Measurements from ENCODE around the gene BAZ1B.

BAZ1B gene

GRCh38 chr7:73549176-73549575, 27.1 kb upstream of the BAZ1B start:
- Histone ChIP-seq H4K20me1 (ENCODE audit: insufficient read depth, low read length) (no peaks in the 10 kb centered on the region), H3K36me3 (ENCODE audit: insufficient read depth, low read length) (peaks cover 77% of the 10 kb centered on the region), H3K27ac (ENCODE audit: low read depth, low read length, poor library complexity, severe bottlenecking) (no peak overlapping the region), H3F3A (ENCODE audit: insufficient read depth, low read length) (no peaks in the 10 kb centered on the region), H3K79me2 (ENCODE audit: insufficient read depth, low read length) (peaks cover 35% of the 10 kb centered on the region), H3K27me3 (ENCODE audit: insufficient read depth, low read length) (no peaks in the 10 kb centered on the region), H3K9me2 (ENCODE audit: low read depth, low read length) (no peaks in the 10 kb centered on the region), H2AFZ (ENCODE audit: low read length) (no peak overlapping the region), H3K4me3 (ENCODE audit: low read depth, low read length, poor library complexity, severe bottlenecking) (no peak overlapping the region), H3K9ac (ENCODE audit: low read length) (no peak overlapping the region), H3K9me3 (ENCODE audit: low read length) (no peaks in the 10 kb centered on the region), H3K4me2 (ENCODE audit: low read length) (no peak overlapping the region), H3K4me1 (ENCODE audit: insufficient read depth, low read length, severe bottlenecking) (no peaks in the 10 kb centered on the region)
- TF ChIP-seq, protein P1, sequence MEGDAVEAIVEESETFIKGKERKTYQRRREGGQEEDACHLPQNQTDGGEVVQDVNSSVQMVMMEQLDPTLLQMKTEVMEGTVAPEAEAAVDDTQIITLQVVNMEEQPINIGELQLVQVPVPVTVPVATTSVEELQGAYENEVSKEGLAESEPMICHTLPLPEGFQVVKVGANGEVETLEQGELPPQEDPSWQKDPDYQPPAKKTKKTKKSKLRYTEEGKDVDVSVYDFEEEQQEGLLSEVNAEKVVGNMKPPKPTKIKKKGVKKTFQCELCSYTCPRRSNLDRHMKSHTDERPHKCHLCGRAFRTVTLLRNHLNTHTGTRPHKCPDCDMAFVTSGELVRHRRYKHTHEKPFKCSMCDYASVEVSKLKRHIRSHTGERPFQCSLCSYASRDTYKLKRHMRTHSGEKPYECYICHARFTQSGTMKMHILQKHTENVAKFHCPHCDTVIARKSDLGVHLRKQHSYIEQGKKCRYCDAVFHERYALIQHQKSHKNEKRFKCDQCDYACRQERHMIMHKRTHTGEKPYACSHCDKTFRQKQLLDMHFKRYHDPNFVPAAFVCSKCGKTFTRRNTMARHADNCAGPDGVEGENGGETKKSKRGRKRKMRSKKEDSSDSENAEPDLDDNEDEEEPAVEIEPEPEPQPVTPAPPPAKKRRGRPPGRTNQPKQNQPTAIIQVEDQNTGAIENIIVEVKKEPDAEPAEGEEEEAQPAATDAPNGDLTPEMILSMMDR (IDR thresholded peaks at IDR 0.05; ENCODE audit: low read length), result no peak
- no peak for TF ChIP-seq EZH2 (IDR thresholded peaks at IDR 0.05; ENCODE audit: borderline replicate concordance, low read length)

GRCh38 chr7:73547841-73548240, 25.7 kb upstream of the BAZ1B start:
- Histone ChIP-seq H3K4me3 (ENCODE audit: low read depth, low read length, poor library complexity, severe bottlenecking) (no peak overlapping the region), H3K27ac (ENCODE audit: low read depth, low read length, poor library complexity, severe bottlenecking) (no peak overlapping the region), H2AFZ (ENCODE audit: low read length) (no peak overlapping the region), H4K20me1 (ENCODE audit: insufficient read depth, low read length) (no peaks in the 10 kb centered on the region), H3K27me3 (ENCODE audit: insufficient read depth, low read length) (no peaks in the 10 kb centered on the region), H3K9me2 (ENCODE audit: low read depth, low read length) (no peaks in the 10 kb centered on the region), H3K9me3 (ENCODE audit: low read length) (no peaks in the 10 kb centered on the region), H3K4me2 (ENCODE audit: low read length) (no peak overlapping the region), H3K9ac (ENCODE audit: low read length) (no peak overlapping the region), H3F3A (ENCODE audit: insufficient read depth, low read length) (no peaks in the 10 kb centered on the region), H3K4me1 (ENCODE audit: insufficient read depth, low read length, severe bottlenecking) (no peaks in the 10 kb centered on the region), H3K36me3 (ENCODE audit: insufficient read depth, low read length) (peaks cover 78% of the 10 kb centered on the region), H3K79me2 (ENCODE audit: insufficient read depth, low read length) (peaks cover 28% of the 10 kb centered on the region)
- no peak for TF ChIP-seq EZH2 (IDR thresholded peaks at IDR 0.05; ENCODE audit: borderline replicate concordance, low read length)
- TF ChIP-seq, protein P1 (IDR thresholded peaks at IDR 0.05; ENCODE audit: low read length), result no peak

DNA sequence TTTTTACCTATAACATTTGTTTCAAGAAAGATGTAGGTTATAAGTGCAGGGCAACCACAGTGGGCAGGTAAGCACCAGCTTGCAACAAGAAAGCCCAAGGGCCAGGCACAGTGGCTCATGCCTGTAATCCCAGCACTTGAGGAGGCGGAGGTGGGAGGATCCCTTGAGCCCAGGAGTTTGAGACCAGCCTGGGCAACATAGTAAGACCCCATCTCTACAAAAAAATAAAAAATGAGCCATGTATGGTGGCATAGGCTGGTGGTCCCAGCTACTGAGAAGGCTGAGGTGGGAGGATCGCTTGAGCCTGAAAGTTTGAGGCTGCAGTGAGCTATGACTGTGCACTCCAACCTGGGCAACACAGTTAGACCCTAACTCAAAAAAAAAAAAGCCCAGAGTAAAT, 22.6 kb upstream of the BAZ1B start:
- no peak overlapping the region for H3K4me3 ChIP-seq (ENCODE audit: low read depth, low read length, poor library complexity, severe bottlenecking)
- no peak overlapping the region for H3K4me2 ChIP-seq (ENCODE audit: low read length)
- H3K4me1 ChIP-seq (ENCODE audit: insufficient read depth, low read length, severe bottlenecking), result no peaks in the 10 kb centered on the region
- H3F3A ChIP-seq (ENCODE audit: insufficient read depth, low read length), result no peaks in the 10 kb centered on the region
- no peaks in the 10 kb centered on the region for H3K9me2 ChIP-seq (ENCODE audit: low read depth, low read length)
- H3K27me3 ChIP-seq (ENCODE audit: insufficient read depth, low read length), result no peaks in the 10 kb centered on the region
- H4K20me1 ChIP-seq (ENCODE audit: insufficient read depth, low read length), result no peaks in the 10 kb centered on the region
- no peak overlapping the region for H2AFZ ChIP-seq (ENCODE audit: low read length)
- peaks cover 24% of the 10 kb centered on the region for H3K79me2 ChIP-seq (ENCODE audit: insufficient read depth, low read length)
- peaks cover 70% of the 10 kb centered on the region for H3K36me3 ChIP-seq (ENCODE audit: insufficient read depth, low read length)
- H3K9ac ChIP-seq (ENCODE audit: low read length), result no peak overlapping the region
- no peaks in the 10 kb centered on the region for H3K9me3 ChIP-seq (ENCODE audit: low read length)
- TF ChIP-seq EZH2 (IDR thresholded peaks at IDR 0.05; ENCODE audit: borderline replicate concordance, low read length), result no peak
- TF ChIP-seq, protein P1 (IDR thresholded peaks at IDR 0.05; ENCODE audit: low read length), result no peak
- H3K27ac ChIP-seq (ENCODE audit: low read depth, low read length, poor library complexity, severe bottlenecking), result no peak overlapping the region

All from OCI-LY1 (cell line).